NCI-H774 (cell line): ENCODE measurements around the gene FGF8.
A peak's percentile ranks its signal among the peaks of the same experiment; 100 is the strongest.
"Not testable (repeated sequence)": the region's sequence is repeated elsewhere in the genome, so short reads cannot be mapped to it uniquely, and the experiment has no call there.

ENCODE experiments used
- DNase-seq: peaks from one replicate; lab custom pipeline; 2025; lab: John Stamatoyannopoulos, UW

FGF8 gene, protein sequence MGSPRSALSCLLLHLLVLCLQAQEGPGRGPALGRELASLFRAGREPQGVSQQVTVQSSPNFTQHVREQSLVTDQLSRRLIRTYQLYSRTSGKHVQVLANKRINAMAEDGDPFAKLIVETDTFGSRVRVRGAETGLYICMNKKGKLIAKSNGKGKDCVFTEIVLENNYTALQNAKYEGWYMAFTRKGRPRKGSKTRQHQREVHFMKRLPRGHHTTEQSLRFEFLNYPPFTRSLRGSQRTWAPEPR

DNA sequence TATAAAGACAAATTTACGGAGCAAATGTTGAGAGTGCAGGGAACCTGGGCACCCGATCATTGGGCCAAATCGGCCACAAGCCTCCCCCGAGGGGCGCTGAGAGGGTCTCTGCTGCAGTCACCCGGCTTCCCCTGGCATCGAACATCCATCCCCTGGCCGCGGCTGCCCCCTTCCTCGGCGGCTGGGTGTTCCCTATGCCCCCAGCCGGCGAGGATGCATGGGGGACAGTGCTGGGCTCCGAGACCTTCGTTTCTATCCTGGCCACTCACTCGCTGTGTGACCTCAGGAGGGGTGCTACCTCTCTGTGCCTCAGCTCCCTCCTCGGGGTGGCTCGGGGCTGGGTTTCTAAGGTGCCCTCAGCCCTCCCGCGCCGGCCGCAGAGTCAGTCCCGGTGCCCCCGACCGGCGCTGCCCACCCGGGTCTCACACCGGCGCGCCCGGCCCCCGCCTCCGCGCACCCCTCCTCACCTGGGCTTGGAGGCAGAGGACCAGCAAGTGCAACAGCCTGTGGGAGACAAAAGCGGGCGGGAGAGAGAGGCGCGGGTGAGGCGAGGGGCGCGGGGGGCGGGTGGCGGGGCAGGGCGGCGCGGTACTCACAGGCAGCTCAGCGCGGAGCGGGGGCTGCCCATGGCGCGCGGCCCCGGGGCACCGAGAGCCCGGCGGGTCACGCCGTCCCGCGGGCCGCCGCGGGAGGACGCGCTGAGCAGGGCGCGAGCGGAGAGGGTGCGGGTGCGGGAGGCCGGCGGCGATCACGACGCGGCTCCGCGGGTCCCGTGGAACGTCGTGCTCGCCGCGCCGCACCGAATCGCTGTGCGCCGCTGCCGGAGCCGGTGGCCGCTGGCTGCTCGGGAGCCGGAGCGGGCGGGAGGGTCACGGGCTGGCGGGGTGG is at the start of gene FGF8:
Gene FGF8, minus strand, starts transcription at position 842 of the 888 bp plus-strand sequence. Its CDS starts 214 bp downstream, at position 628.
- no peak for DNase-seq

DNA sequence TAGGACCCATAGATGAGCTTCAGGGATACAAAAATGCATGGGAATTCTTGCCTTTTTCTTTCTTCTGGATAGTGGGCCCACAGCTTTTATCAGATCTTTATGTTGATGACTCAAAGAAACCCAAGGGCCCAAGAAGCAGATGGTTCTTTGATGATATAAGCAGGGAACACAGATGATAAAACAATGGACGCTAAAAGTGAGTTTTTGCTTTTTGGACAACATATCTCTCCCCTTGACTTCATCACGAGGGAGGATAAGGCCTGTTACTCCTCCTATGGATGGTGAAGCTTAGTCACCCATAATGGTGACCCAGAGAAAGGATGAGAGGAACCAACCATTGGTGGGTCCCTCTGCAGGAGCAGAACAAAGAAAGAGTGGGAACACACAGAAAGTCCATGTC is 48.8 kb upstream of the FGF8 start:
- no peak for DNase-seq

DNA sequence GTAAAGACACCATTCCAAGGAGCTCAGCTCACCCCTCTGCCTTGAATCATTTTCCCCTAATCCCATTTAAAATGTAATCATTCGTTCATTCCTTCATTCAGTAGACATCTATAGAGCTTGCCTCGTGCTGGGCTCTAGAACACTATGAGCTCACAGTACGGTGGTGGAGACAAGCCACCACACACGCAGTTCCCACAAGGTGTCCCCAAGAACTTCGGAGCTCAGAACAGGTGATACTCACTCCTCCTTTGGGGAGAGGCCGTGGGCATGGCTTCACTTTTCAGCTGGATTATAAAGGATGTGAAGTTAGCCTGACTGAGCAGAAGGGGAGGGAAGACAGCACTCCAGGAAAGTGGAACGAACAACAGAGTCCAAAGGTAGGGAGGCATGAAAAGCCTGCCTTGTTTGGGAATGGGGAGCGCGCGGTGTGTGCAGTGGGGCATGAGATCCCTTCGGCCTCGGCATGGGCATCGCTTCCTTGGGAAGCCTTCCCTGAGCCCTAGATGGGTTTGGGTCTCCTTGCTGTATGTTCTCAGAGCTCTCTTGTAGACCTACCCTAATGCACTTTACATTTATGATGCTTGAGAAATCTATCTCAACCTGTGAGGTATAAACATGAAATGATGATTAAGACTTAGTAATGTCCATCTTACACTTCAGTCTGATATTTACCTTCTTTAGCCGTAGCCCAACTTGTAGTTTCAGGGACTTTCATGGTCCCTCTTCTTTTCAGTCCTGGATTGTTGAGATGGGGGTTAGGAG is 43.1 kb upstream of the FGF8 start:
- DNase-seq, result no peak

DNA sequence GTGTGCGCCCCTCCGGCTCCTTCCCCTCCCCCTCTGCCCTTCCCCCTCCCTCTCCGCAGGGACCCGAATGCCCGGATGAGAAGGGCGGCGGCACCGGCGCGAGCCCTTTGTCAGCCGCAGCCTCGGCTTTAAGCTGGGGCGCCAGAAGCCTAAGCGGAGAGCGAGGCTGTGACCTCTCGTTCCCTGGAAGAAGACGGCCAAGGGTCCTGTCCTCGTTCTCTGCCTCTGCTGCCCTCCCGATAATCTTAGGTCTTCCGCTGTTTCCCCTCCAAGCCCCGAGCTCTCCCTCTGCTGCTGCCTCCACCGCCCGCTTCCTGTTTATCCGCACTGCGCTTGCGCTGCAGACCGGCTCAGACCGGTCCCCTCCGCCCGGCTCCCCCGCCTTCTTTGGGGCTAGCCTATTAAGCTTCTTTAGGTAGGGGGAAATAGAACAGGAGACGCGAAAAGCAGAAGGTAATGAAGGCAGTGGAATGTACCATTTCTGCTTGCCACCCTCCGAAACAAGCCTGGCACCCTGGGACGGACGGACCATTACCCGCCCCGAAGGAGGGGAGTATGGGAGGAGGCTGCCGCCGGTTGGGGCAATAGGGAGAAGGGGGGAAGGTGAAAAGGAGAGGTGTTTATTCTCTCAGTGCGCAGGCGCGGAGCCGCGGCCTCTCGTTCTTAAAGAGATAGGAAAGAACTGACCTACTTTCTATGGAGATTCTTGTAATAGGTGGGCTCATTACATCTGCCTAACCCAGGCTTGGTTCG is 42.4 kb upstream of the FGF8 start, which contains the start of gene OGA:
Gene OGA, minus strand, starts transcription at position 326 of the 753 bp plus-strand sequence. CDS start 422 bp downstream, outside the sequence.
- peak; percentile 91 for DNase-seq

DNA sequence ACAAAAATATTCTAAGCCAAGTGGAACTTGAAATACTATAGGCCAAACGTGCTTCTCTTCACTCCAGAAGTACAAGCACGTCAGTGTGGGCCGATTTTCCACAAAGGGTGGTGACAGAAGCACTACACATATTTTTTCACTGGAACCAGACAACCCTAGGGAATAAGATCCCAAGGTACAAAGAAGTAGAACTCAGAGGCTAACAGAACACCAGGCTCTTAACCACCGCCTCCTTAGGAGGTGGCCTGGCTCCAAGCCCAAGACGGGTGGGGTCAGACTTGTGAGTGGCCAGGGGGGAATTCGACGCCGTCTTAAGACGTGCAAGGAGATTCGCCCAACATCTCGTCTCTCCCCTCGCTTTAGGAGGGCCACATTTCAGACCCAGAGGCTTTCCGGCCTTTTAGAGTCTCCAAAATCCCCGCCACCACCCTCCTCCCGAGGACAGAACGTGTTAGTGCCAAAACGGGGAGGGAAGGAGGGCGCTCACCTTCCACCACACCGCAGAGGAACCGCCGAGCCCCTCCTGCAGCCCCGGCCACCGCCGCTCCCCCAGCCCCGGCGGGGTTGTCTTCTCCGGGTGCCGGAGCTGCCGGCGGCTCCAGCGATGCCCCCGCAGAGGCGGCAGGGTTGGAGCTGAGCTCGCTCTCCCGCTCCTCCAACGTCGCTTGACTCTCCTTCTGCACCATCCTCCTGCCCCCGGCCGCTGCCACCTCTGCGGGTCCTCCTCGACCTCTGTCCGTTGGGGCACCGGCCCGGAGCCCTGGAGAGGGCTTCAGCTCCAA is 41.6 kb upstream of the FGF8 start:
- no peak for DNase-seq

DNA sequence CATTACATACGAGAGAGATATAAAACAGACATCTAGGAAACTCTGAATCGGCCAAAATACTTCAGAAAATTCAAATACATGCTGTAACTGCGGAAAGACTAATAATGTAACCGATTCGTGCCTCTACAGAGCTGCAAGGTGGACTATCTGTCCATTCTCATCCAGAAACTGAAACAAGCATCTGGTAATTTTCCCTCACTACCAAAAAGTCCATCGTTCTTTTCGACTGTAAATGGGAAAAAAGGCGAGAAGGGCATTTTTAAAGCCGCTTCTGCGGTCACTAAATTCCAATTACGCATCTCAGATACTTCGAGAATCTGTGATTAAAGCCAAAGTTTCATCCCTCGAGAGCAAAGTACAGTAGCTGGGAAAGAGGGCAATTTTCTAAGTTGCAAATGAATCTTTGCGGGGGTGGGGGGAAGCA is 41.0 kb upstream of the FGF8 start:
- no peak for DNase-seq

DNA sequence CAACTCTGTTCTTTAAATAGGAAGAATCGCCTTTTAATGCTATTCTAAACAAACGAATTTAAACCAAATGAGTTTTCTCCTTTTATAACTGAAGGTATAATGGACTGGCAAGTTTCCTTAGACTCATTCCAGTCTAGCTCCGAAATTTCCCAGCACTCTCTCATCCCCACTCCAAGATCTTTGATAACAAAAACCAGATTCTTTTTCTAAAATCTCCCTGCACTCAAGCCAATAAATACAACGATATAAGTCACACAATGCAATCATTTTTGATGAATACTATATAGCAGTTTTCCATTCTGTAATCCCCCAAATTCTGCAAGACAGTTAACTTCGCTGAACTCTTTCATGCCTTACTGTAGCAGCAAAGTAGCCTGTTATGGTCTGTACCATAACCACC is 40.5 kb upstream of the FGF8 start:
- no peak for DNase-seq

DNA sequence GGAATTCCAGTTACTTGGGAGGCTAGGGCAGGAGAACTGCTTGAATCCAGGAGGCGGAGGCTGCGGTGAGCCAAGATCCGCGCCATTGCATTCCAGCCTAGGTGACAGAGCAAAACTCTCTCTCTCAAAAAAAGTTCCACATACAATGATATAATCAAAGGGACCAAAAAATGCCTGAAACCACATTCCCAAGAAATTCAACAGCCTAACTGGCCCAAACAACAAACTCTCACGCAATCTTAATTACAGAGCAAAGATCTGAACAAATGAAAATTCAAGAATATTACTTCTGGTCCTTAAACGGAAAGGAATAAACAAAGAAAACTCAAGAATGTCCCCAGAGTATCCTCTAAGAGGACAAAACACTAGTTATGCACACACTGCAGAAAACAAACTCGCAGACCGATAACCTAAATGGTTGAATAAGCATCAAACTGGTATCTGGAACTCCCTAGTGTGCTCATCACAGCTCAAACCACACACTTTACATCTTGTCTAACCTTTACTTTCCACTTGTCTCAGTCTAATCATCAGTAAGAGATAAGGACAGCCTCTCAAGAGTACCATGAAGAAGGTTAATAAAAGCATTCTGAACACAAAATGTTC is 38.7 kb upstream of the FGF8 start:
- DNase-seq, result no peak

DNA sequence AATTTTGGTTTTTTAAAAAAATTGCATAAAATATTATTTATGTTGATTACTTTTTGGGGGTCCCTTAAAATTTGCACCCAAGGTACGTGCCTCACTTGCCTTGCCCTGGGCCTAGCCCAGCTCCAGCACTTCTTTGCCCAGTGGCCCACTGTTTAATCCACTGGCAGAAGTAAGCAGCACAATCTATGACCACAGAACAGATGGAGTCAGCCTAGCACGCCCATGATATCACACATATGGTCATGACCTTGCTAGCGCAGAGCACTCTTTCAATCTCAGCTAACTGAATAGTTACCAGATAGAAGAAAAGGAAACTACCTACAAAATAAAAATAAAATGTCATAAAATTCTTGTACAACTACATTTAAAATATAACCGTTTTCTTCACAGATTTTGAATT is 36.7 kb upstream of the FGF8 start:
- DNase-seq, result no peak

DNA sequence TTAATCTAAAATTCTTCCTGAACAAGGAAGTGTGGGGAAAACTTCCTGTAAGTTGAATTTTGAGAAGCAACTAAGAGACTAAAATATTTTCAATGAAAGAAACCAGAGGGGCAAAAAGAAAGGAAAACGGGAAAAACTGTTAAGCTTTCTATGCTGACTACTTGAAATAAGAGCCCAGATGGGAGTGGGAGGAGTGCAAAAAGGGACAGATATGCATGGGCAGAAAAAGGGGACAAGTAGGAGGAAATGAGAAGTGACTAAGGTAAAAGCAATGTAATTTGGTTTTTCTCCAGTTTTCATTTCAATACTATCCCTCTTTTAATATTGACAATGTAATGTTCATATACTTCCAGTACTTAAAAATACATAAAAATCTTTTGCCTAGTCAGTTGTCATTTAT is 31.2 kb upstream of the FGF8 start:
- DNase-seq, result no peak

DNA sequence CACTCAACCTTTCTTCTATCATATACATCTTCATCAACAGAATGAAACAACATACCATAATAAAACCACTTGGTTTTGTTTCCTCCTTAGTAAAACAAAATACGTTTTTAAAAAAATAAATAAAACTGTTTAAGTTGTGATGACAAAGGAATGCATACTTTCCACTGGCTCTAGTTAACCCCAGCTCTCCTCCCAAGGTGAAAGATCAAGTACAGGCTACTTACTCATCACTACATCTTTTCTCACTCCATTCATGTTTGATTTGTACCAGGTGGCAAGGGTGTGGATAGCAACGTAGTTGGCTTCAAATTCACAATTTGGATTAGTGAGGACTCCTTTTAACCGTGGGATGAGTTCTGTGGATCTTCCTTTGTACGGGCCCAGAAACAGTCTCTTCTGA is 27.6 kb upstream of the FGF8 start:
- no peak for DNase-seq

DNA sequence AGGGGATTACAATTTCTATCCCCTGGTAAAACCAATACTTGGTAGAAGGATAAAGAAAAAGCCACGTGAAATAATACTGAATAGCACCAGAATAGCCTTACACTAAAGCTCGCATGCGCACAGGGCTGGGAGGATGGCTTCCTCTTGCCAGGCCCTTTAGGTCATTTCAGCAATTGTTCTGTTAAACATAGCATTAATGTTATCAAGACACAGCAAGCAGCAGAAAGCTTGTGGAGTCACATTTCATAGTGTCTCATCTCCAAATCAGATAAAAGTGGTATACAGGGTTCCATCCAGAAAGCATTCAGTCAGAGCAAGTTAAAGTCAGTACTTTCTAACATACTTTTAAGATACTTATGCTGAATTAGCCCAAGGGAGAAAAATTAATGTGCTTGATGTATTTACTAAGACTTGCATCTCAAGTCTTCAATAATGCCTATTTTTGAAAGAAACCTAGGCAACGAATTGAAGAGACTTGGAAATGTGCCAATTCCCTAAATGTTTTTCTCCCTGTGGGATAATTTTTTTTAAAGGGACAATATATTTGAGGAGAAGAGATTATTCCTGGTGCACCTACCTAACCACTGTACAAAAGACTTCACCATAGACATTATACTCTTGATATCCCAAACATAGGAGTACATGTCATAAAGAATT is 21.6 kb upstream of the FGF8 start:
- no peak for DNase-seq

DNA sequence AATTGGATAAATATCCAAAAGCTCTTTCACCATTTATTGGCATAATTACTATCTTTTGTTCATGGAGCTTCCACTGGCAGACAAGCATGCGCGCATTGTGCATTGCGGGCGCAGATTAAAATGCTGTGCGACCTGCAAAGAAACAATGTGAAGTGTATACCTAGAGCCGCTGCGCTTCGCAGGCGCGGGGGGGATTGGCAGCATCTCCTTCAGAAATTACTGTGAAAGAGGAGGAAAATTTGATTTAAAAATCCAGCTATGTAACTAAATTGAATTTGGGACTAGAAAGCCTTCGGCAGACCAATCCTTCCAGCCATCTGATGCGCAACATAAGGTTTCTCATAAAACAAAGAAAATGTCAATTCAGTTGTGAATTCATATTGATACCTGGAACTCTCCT is 17.6 kb upstream of the FGF8 start:
- DNase-seq, result no peak

DNA sequence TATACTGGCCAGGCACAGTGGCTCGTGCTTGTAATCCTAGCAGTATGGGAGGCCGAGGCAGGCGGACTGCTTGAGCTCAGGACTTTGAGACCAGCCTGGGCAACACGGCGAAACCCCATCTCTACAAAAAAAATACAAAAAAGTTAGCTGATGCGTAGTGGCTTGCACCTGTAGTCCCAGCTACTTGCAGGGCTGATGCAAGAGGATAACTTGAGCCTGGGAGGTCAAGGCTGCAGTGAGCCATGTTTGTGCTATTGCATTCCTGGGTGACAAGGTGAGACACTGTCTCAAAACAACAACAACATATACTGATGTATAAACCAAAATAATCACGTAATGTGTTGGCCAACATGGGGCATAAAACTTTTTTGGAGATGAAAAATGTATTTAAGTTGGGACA is 13.8 kb upstream of the FGF8 start:
- DNase-seq, result no peak

DNA sequence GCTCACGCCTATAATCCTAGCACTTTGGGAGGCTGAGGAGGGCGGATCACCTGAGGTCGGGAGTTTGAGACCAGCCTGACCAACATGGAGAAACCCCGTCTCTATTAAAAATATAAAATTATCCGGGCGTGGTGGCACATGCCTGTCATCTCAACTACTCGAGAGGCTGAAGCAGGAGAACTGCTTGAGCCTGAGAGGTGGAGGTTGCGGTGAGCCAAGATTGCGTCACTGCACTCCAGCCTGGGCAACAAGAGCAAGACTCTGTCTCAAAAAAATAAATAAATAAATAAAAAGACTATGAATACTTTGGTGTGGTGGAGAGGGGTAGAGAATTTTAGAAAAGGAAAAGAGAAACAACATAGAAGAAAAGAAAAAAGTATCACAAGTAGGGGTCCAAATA is 13.3 kb upstream of the FGF8 start:
- DNase-seq, result not testable (repeated sequence)

DNA sequence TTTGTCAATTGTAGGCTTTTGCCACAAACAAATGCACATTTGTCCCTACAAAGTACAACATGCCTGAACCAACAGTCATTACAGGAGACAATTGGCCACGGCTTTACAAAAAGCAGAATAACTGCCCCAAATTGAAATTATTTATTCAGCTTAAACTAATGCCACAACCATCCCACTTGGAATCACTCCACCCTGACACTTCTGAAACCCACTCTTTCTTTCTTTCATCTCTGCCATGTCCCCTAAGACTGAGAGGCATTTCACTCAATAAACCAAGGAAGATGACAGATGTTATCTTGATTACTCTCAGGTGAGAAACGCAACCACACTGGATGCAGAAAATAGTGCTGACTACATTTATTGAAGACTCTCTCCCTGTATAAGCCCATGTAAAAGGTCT is 9.9 kb upstream of the FGF8 start:
- no peak for DNase-seq

DNA sequence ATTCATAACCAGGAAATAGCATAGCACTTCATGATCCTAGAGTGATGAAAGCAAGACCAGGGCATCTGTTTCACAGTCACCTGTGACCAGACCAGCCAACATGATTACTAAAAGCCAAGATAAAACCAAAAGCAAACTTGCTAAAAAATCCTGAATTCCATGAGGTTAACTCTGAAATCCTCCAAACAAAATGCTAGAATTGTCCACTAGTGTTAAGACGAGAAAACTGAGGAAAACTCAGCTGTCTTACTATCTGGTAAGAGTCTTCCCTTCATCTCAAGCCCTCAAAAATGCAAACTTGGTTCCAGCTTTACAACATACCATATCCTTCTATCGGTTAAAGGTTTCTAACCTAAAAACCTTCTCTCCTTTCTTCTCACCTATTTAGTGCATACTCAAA is 8.6 kb upstream of the FGF8 start:
- no peak for DNase-seq

DNA sequence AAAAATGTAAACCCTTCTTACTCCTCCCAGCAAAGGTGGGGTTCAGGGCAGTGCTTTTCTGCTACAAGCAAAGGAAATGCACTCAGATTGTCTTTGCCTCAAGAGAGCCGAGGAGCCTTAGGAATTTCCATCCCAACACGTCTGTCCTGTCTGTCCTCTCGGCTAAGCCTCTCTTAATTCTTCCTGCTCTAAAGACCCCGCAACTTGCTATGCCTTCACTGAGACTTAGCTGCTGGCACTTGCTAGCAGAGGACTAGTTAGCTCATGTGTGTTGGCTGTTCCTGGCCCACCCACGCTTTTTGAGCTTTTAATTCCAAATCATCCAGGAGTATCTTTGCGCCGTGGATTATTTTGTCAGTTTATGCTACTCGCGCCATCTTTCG is 7.8 kb upstream of the FGF8 start:
- no peak for DNase-seq

DNA sequence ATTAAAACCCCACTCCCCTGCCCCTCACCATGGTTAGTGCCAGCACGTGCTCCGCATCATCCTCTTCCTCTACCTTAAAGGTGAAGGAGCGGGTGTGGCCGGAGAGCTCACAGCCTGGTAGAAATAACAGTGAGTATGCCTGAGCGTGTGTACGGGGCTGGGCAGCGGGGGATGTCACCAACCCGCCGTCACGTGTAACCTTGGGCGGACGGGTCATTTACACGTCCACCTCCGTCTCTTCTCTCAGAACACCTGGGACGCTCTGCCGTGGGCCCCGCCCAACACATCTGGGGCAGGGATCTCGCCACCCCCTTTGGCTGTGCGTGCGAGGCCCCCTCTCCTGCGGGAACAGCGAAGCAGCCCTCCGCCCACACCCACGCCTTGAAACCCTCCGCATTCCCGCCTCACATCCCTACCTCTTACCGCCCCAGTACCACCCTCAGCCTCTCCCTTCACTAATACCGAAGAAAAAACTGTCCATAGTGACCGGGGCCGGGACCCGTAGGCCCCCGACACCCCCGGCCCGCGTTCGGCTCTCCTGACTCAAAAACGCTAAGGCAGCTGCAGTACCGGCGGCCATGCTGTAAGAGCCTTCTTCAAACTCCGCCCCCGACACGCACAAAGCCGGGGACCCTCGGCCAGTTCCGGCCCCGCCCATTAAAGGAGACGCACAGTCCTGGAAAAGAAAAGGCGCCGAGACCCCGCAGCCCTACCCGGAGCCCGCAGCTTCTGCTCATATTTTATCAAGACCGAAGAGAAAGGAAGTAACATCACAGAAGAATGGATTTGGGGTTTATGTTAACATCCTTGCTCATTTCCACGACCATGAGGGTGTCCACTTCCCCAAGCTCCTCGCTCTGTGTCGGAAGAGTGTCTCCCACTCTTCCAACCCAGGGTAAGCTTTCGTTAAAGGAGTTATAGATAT is 7.2 kb upstream of the FGF8 start, which contains the start of gene NPM3:
Gene NPM3, minus strand, starts transcription at position 636 of the 925 bp plus-strand sequence. Its CDS starts 56 bp downstream, at position 580.
- DNase-seq, result peak; percentile 36
